HCT116 (cell line): ENCODE data around the gene TNRC6A.

Experiments used
- EGR1 ChIP-seq: IDR thresholded peaks from 2 replicates; pipeline ENCODE4 v1.6.1; 2012; ENCODE audit warnings: low read depth
- ELF1 ChIP-seq: IDR thresholded peaks from 2 replicates; pipeline ENCODE4 v1.6.1; 2012; ENCODE audit warnings: low read depth, borderline replicate concordance
- EZH2 ChIP-seq: fragments of 200-600 bp; sonication (generic); IDR thresholded peaks from 2 replicates; pipeline ENCODE4 v1.6.1; 2017; ENCODE audit warnings: antibody characterized with exemption, mixed run types
- POLR2A ChIP-seq: IDR thresholded peaks from 2 replicates; pipeline ENCODE4 v1.7.0; 2011; ENCODE audit warnings: borderline replicate concordance; ENCODE audit not compliant: insufficient read depth, insufficient read length; ENCODE audit errors: extremely low read depth
- SIN3A ChIP-seq: IDR thresholded peaks from 2 replicates; pipeline ENCODE4 v1.6.1; 2012; ENCODE audit warnings: low read depth
- TCF7L2 ChIP-seq: IDR thresholded peaks from 2 replicates; pipeline ENCODE4 v1.7.0; 2011; ENCODE audit warnings: borderline replicate concordance, inconsistent platforms; ENCODE audit not compliant: insufficient read depth, insufficient read length; ENCODE audit errors: extremely low read depth
- TF ChIP-seq, protein P1 (sequence below), 3 experiments: fragments of 200-600 bp in 1 of 3; sonication (generic) in 1 of 3; IDR thresholded peaks in 2 of 3; conservative IDR thresholded peaks in 1 of 3; 2 replicates each; pipeline ENCODE4 v1.5.1; 2012 to 2017; ENCODE audit warnings: low read depth in 2 of 3, low read length in 2 of 3, antibody characterized with exemption in 1 of 3, borderline replicate concordance in 1 of 3, control low read depth in 1 of 3, mild to moderate bottlenecking in 1 of 3, mixed read lengths in 1 of 3, mixed run types in 1 of 3, moderate library complexity in 1 of 3; ENCODE audit not compliant: insufficient read depth in 1 of 3
- TF ChIP-seq, protein P2 (sequence below): IDR thresholded peaks from 2 replicates; pipeline ENCODE4 v1.6.1; 2012; ENCODE audit warnings: low read depth
- TF ChIP-seq, protein P3 (sequence below): IDR thresholded peaks from 2 replicates; pipeline ENCODE4 v1.6.1; 2012

DNA sequence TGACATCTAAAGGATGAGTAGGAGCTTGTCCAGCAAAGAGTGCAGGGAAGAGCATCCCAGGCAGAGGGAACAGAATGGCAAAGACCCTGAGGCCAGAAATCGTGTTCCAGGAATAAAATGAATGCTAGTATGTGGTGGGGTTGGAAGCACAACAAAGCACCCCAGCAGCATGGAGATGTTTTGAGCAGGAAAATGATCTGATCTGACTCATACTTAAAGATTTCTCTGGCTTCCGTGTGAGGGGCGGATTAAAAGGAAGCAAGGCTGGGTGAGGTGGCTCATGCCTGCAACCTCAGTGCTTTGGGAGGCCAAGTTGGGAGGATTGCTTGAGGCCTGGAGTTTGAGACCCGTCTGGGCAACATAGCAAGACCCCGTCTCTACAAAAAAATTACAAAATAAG lies 118.6 kb downstream of the TNRC6A start:
- TF ChIP-seq EZH2 (no peak), EGR1 (no peak), ELF1 (no peak), SIN3A (no peak), POLR2A (no peak), TCF7L2 (no peak)
- TF ChIP-seq, protein P1, sequence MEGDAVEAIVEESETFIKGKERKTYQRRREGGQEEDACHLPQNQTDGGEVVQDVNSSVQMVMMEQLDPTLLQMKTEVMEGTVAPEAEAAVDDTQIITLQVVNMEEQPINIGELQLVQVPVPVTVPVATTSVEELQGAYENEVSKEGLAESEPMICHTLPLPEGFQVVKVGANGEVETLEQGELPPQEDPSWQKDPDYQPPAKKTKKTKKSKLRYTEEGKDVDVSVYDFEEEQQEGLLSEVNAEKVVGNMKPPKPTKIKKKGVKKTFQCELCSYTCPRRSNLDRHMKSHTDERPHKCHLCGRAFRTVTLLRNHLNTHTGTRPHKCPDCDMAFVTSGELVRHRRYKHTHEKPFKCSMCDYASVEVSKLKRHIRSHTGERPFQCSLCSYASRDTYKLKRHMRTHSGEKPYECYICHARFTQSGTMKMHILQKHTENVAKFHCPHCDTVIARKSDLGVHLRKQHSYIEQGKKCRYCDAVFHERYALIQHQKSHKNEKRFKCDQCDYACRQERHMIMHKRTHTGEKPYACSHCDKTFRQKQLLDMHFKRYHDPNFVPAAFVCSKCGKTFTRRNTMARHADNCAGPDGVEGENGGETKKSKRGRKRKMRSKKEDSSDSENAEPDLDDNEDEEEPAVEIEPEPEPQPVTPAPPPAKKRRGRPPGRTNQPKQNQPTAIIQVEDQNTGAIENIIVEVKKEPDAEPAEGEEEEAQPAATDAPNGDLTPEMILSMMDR (IDR thresholded peaks at IDR 0.05 in 2 of 3, conservative IDR thresholded peaks at IDR 0.05 in 1 of 3; ENCODE audit: borderline replicate concordance in 1 of 3, insufficient read depth in 1 of 3, low read depth in 2 of 3, low read length in 2 of 3), result no peak
- TF ChIP-seq, protein P2, sequence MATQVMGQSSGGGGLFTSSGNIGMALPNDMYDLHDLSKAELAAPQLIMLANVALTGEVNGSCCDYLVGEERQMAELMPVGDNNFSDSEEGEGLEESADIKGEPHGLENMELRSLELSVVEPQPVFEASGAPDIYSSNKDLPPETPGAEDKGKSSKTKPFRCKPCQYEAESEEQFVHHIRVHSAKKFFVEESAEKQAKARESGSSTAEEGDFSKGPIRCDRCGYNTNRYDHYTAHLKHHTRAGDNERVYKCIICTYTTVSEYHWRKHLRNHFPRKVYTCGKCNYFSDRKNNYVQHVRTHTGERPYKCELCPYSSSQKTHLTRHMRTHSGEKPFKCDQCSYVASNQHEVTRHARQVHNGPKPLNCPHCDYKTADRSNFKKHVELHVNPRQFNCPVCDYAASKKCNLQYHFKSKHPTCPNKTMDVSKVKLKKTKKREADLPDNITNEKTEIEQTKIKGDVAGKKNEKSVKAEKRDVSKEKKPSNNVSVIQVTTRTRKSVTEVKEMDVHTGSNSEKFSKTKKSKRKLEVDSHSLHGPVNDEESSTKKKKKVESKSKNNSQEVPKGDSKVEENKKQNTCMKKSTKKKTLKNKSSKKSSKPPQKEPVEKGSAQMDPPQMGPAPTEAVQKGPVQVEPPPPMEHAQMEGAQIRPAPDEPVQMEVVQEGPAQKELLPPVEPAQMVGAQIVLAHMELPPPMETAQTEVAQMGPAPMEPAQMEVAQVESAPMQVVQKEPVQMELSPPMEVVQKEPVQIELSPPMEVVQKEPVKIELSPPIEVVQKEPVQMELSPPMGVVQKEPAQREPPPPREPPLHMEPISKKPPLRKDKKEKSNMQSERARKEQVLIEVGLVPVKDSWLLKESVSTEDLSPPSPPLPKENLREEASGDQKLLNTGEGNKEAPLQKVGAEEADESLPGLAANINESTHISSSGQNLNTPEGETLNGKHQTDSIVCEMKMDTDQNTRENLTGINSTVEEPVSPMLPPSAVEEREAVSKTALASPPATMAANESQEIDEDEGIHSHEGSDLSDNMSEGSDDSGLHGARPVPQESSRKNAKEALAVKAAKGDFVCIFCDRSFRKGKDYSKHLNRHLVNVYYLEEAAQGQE, result no peak
- TF ChIP-seq, protein P3, sequence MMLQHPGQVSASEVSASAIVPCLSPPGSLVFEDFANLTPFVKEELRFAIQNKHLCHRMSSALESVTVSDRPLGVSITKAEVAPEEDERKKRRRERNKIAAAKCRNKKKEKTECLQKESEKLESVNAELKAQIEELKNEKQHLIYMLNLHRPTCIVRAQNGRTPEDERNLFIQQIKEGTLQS, result no peak
